GM19463 (cell line): ENCODE data around the gene KIAA1549.

Experiments used
- ATAC-seq: cut with Tn5 transposase; IDR thresholded peaks from one replicate; pipeline ENCODE4 v1.9.1; 2021; ENCODE audit warnings: mild to moderate bottlenecking, moderate library complexity; ENCODE audit not compliant: unreplicated experiment

Gene KIAA1549

GRCh38 chr7:138911007-138911406, 70.2 kb downstream of the KIAA1549 start:
- ATAC-seq = no peak

- no peak for ATAC-seq
Observed at GRCh38 chr7:138907850-138908249, 73.3 kb downstream of the KIAA1549 start.

GRCh38 chr7:138907201-138907847, 73.9 kb downstream of the KIAA1549 start:
- ATAC-seq = no peak

GRCh38 chr7:138903859-138904435, 77.2 kb downstream of the KIAA1549 start:
- no peak for ATAC-seq

GRCh38 chr7:138903186-138903820, 77.9 kb downstream of the KIAA1549 start:
- no peak for ATAC-seq

- no peak for ATAC-seq
Observed at GRCh38 chr7:138902161-138902560, 79.0 kb downstream of the KIAA1549 start.

GRCh38 chr7:138900035-138900828, 81.0 kb downstream of the KIAA1549 start:
- ATAC-seq = no peak

- ATAC-seq = no peak
Observed at GRCh38 chr7:138898802-138899201, 82.4 kb downstream of the KIAA1549 start.

GRCh38 chr7:138898255-138898654, 82.9 kb downstream of the KIAA1549 start:
- ATAC-seq = no peak

GRCh38 chr7:138895679-138896078, 85.5 kb downstream of the KIAA1549 start:
- ATAC-seq = no peak

GRCh38 chr7:138893258-138893657, 87.9 kb downstream of the KIAA1549 start:
- no peak for ATAC-seq

- no peak for ATAC-seq
Observed at GRCh38 chr7:138892812-138893211, 88.4 kb downstream of the KIAA1549 start.

- ATAC-seq = no peak
Observed at GRCh38 chr7:138892006-138892630, 89.1 kb downstream of the KIAA1549 start.

- no peak for ATAC-seq
Observed at GRCh38 chr7:138891446-138891810, 89.8 kb downstream of the KIAA1549 start.

- ATAC-seq = no peak
Observed at GRCh38 chr7:138890499-138891445, 90.4 kb downstream of the KIAA1549 start.

GRCh38 chr7:138889582-138890498, 91.3 kb downstream of the KIAA1549 start:
- no peak for ATAC-seq

GRCh38 chr7:138887872-138888656, 93.1 kb downstream of the KIAA1549 start:
- ATAC-seq = no peak

GRCh38 chr7:138887085-138887710, 94.0 kb downstream of the KIAA1549 start:
- ATAC-seq = no peak
